ENCODE data around the gene LY6G6C.

The LY6G6C gene

GRCh38 chr6:31765559-31765909 lies 44.0 kb upstream of the LY6G6C start:
- no peak for TF ChIP-seq CTCF (conservative IDR thresholded peaks at IDR 0.05)
- TF ChIP-seq ZFX (IDR thresholded peaks at IDR 0.05), result no peak

GRCh38 chr6:31764198-31764597 lies 42.7 kb upstream of the LY6G6C start:
- TF ChIP-seq ZFX (IDR thresholded peaks at IDR 0.05) (no peak), CTCF (conservative IDR thresholded peaks at IDR 0.05) (no peak)
- no peak overlapping the region for H3K27ac ChIP-seq

More at GRCh38 chr6:31765559-31765909, 44.0 kb upstream of the LY6G6C start:
- H3K27ac ChIP-seq, result no peak overlapping the region

- TF ChIP-seq CTCF (conservative IDR thresholded peaks at IDR 0.05) (no peak), ZFX (IDR thresholded peaks at IDR 0.05) (no peak)
- no peak overlapping the region for H3K27ac ChIP-seq
These were observed 42.0 kb upstream of the LY6G6C start for GRCh38 chr6:31763619-31763940.

- H3K27ac ChIP-seq, result no peak overlapping the region
- TF ChIP-seq CTCF (conservative IDR thresholded peaks at IDR 0.05) (no peak), ZFX (IDR thresholded peaks at IDR 0.05) (no peak)
These were observed 41.5 kb upstream of the LY6G6C start for GRCh38 chr6:31762878-31763618.

GRCh38 chr6:31762356-31762755 lies 40.8 kb upstream of the LY6G6C start, which contains the start of gene SAPCD1:
TSS of gene SAPCD1 (plus strand) at chr6:31762656. CDS start at chr6:31763055, 399 bp downstream.
- no peak within 1 kb of the TSS for H3K27ac ChIP-seq
- TF ChIP-seq CTCF (conservative IDR thresholded peaks at IDR 0.05) (no peak), ZFX (IDR thresholded peaks at IDR 0.05) (no peak)

- TF ChIP-seq CTCF (conservative IDR thresholded peaks at IDR 0.05) (no peak), ZFX (IDR thresholded peaks at IDR 0.05) (no peak)
- no peak overlapping the region for H3K27ac ChIP-seq
These were observed 39.8 kb upstream of the LY6G6C start for GRCh38 chr6:31761343-31761742.

- no peak overlapping the region for H3K27ac ChIP-seq
- TF ChIP-seq ZFX (IDR thresholded peaks at IDR 0.05), result no peak
- no peak for TF ChIP-seq CTCF (conservative IDR thresholded peaks at IDR 0.05)
These were observed 39.2 kb upstream of the LY6G6C start for GRCh38 chr6:31760790-31761189.

Measured in C4-2B (cell line).